Thoracic aorta endothelial cell (primary cell): ENCODE results near the gene ACP7. TPM values are rescaled to one million over a fixed set of nuclear protein-coding genes. Genes with fewer than 3 reads are reported as not detected.

Experiments
- total RNA-seq: library from RNA; depleted of rRNA; stranded (reverse); fragments of >200 nt; gene quantifications from 2 replicates; pipeline ENCODE4 v1.2.3, GENCODE V29; 2012

ACP7 gene, protein sequence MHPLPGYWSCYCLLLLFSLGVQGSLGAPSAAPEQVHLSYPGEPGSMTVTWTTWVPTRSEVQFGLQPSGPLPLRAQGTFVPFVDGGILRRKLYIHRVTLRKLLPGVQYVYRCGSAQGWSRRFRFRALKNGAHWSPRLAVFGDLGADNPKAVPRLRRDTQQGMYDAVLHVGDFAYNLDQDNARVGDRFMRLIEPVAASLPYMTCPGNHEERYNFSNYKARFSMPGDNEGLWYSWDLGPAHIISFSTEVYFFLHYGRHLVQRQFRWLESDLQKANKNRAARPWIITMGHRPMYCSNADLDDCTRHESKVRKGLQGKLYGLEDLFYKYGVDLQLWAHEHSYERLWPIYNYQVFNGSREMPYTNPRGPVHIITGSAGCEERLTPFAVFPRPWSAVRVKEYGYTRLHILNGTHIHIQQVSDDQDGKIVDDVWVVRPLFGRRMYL
- 0.07 and 0.27 TPM in 2 replicates for total RNA-seq

DNA sequence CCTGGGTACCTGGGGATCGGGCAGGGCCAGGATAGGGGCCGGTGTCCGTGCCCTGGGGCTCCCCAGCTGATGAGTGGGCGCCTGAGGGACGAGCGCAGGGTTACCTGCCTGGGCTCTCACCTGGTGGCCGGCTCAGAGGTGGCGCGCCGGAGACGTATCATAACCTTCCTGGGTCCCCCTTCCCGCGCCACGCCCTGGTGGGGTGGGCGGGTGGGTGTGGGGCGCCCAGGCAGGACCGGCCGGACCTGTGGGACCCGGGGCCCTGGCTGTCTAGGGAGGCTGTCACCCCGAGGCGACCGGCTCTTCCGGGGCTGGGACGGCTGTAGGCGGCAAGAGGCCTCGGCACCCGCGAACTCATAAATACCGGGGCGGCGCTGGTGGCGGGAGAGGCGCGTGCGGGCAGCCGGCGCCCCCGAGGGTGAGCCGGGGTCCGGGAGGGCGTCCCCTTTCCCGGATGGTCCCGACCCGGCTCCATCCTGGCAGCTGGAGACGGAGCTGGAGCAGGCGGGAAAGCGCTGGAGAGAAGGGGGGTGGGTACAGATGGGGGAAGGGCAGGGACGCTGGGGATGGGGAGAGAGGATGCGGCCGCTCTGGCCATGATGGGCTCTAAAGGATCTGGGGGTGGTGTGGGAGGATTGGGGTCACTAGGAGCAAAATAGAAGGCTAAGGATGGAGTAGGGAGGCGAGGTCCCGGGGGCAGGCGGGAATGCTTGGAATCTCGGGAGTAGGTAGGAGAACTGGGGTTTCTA lies at the start of gene ACP7:
ACP7 (plus strand) TSS at position 386 of the 749 bp plus-strand sequence. CDS start 902 bp downstream, outside the sequence.

DNA sequence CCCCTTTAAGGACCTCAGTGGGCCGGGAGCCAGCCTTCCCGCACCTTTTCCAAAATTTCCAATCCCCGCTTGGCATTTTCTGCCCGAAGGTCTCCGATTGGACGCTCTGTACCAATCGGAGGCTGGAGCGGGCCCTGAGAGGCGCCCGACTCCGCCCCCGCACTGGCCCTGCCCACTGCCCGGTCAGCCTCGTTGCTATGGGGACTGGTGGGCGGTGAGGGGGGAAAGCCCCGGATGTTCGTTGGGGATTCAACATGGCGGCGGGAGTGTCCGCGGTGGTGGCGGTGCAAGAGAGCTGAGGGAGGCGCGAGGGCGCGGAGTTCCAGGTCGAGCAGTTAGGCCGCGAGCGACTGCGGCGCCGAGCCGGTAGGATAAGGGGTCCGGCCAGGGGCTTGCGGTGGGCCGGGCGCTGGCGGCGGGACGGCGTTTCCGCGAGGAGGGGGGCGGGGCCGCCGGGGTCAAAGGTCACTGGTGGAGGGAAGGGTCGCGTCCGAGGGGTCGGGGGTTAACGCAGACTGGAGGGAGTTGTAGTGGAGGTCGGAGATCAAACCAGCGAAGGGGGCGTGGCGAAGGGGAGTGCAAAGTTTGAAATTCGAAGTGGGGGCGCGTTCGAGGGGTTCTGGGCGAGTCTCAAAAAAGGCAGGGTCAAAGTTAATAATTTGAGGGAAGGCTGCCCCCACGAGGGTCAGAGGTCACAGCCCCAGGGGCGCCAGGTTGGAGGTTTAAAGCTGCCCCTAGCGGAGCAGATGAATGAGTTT lies 41.6 kb downstream of the ACP7 start, which contains the start of gene PAK4:
PAK4 (plus strand) TSS at position 233 of the 758 bp plus-strand sequence. CDS start 43,768 bp downstream, outside the sequence.

Other genes starting within 250 kb of the ACP7 start
- 338 and 397 TPM in 2 replicates for gene HNRNPL, start 234.4 kb upstream of the ACP7 start, total RNA-seq
- gene RINL, start 206.1 kb upstream of the ACP7 start, total RNA-seq = 8.0 and 12.7 TPM in 2 replicates
- 57.9 and 64.1 TPM in 2 replicates for gene SIRT2, start 184.8 kb upstream of the ACP7 start, total RNA-seq
- gene NFKBIB, start 184.4 kb upstream of the ACP7 start, total RNA-seq = 16.5 and 17.9 TPM in 2 replicates
- gene CCER2, start 172.2 kb upstream of the ACP7 start, total RNA-seq = not detected in 2 replicates
- 14.1 and 24.6 TPM in 2 replicates for gene SARS2, start 153.6 kb upstream of the ACP7 start, total RNA-seq
- gene MRPS12, start 153.4 kb upstream of the ACP7 start, total RNA-seq = 32.4 and 39.1 TPM in 2 replicates
- gene FBXO17, start 108.6 kb upstream of the ACP7 start, total RNA-seq = 13.8 and 24.1 TPM in 2 replicates
- gene FBXO27, start 51.8 kb upstream of the ACP7 start, total RNA-seq = 1.7 and 2.4 TPM in 2 replicates
- gene PAK4, start 41.4 kb downstream of the ACP7 start, total RNA-seq = 13.7 and 19.0 TPM in 2 replicates
- gene NCCRP1, start 112.6 kb downstream of the ACP7 start, total RNA-seq = not detected in 2 replicates
- not detected in 2 replicates for gene SYCN, start 119.9 kb downstream of the ACP7 start, total RNA-seq
- gene IFNL3, start 160.6 kb downstream of the ACP7 start, total RNA-seq = not detected in 2 replicates
- not detected in 2 replicates for gene IFNL4, start 164.5 kb downstream of the ACP7 start, total RNA-seq
- not detected in 2 replicates for gene IFNL2, start 184.0 kb downstream of the ACP7 start, total RNA-seq
- gene IFNL1, start 212.0 kb downstream of the ACP7 start, total RNA-seq = not detected in 2 replicates
- gene LRFN1, start 236.5 kb downstream of the ACP7 start, total RNA-seq = 0.27 and 0.43 TPM in 2 replicates